Endothelial cell (in vitro differentiated cells): ENCODE measurements around the gene RRP12. TPM values are rescaled to one million over a fixed set of nuclear protein-coding genes. Genes with fewer than 3 reads are reported as not detected.

Source experiments
- DNase-seq: peaks from one replicate; pipeline ENCODE4 v3.0.0; 2021; ENCODE audit warnings: low spot score
- H3K27ac Mint-ChIP-seq: one replicate; pipeline ENCODE4 v1.8.0; 2021; ENCODE audit warnings: mixed read lengths, inconsistent platforms; ENCODE audit not compliant: unreplicated experiment
- H3K27me3 Mint-ChIP-seq: one replicate; pipeline ENCODE4 v1.8.0; 2021; ENCODE audit warnings: mild to moderate bottlenecking, moderate library complexity, mixed read lengths, inconsistent platforms; ENCODE audit not compliant: unreplicated experiment
- H3K36me3 Mint-ChIP-seq: one replicate; pipeline ENCODE4 v1.8.0; 2021; ENCODE audit warnings: mild to moderate bottlenecking, low read depth, mixed read lengths, inconsistent platforms; ENCODE audit not compliant: unreplicated experiment
- H3K4me1 Mint-ChIP-seq: one replicate; pipeline ENCODE4 v1.8.0; 2021; ENCODE audit warnings: mild to moderate bottlenecking, mixed read lengths, inconsistent platforms; ENCODE audit not compliant: unreplicated experiment
- H3K4me3 Mint-ChIP-seq: one replicate; pipeline ENCODE4 v1.8.0; 2021; ENCODE audit warnings: mild to moderate bottlenecking, mixed read lengths, inconsistent platforms; ENCODE audit not compliant: unreplicated experiment
- H3K9me3 Mint-ChIP-seq: one replicate; pipeline ENCODE4 v1.8.0; 2021; ENCODE audit warnings: mixed read lengths, inconsistent platforms; ENCODE audit not compliant: unreplicated experiment
- total RNA-seq: library from RNA; stranded (reverse); fragmentation: NEBNext Ultra II Directional; extraction: Animal tissue kit (Norgen Biotek cat#: 25700); gene quantifications from one replicate; pipeline ENCODE4 v1.2.1, GENCODE V29; 2021; ENCODE audit not compliant: unreplicated experiment
- TF ChIP-seq, protein P1 (sequence below): fragments of 200-600 bp; sonication (generic); IDR thresholded peaks from one replicate; pipeline ENCODE4 v1.5.0; 2021; ENCODE audit warnings: antibody characterized with exemption; ENCODE audit not compliant: unreplicated experiment

Gene RRP12
- total RNA-seq, 1 donor from 2014 or later, result 19.5 TPM

DNA sequence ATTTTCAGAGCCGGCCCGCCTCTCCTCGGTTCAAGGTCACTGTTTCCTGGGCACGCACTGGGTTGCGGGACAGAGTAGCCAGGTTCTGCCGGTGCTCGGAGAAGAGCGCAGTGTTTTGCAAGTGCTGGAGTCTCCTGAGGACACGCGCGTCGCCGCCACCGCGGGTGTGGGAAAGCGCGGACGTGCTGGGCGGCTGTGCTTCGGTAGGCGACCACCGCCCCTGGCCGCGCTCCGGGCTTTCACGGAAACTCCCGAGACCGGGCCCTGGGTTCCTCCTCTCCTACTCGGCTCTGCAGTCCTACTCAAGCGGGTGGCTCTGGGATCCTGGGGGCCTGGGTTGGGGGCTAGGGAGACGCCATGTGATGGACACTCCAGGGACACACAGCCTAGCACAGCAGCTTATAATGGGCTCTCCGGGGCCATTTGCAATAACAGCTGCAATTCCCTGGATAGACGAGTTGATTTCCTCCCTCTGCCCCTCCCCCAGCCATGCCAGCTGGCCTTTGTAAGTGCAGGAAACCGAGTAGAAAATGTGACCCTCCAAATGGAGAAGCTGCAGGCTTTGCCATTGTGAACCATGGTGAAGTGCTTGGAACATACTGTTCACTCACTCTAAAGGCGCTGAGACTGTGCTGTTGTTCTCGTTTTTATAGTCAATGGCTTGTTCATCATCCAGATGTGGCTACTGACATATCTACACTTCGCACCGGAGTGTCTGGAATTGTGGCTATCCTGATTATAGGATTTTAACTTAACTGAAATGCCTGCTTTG lies 79.9 kb downstream of the RRP12 start:
- DNase-seq, result peak; percentile 60
- H3K27ac Mint-ChIP-seq, result peak overlapping the region; percentile 72
- TF ChIP-seq, protein P1, sequence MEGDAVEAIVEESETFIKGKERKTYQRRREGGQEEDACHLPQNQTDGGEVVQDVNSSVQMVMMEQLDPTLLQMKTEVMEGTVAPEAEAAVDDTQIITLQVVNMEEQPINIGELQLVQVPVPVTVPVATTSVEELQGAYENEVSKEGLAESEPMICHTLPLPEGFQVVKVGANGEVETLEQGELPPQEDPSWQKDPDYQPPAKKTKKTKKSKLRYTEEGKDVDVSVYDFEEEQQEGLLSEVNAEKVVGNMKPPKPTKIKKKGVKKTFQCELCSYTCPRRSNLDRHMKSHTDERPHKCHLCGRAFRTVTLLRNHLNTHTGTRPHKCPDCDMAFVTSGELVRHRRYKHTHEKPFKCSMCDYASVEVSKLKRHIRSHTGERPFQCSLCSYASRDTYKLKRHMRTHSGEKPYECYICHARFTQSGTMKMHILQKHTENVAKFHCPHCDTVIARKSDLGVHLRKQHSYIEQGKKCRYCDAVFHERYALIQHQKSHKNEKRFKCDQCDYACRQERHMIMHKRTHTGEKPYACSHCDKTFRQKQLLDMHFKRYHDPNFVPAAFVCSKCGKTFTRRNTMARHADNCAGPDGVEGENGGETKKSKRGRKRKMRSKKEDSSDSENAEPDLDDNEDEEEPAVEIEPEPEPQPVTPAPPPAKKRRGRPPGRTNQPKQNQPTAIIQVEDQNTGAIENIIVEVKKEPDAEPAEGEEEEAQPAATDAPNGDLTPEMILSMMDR, result no peak
- peaks cover 26% of the 10 kb centered on the region for H3K27me3 Mint-ChIP-seq
- no peaks in the 10 kb centered on the region for H3K36me3 Mint-ChIP-seq
- no peaks in the 10 kb centered on the region for H3K9me3 Mint-ChIP-seq
- H3K4me3 Mint-ChIP-seq, result peak overlapping the region; percentile 86
- peaks cover 31% of the 10 kb centered on the region for H3K4me1 Mint-ChIP-seq

DNA sequence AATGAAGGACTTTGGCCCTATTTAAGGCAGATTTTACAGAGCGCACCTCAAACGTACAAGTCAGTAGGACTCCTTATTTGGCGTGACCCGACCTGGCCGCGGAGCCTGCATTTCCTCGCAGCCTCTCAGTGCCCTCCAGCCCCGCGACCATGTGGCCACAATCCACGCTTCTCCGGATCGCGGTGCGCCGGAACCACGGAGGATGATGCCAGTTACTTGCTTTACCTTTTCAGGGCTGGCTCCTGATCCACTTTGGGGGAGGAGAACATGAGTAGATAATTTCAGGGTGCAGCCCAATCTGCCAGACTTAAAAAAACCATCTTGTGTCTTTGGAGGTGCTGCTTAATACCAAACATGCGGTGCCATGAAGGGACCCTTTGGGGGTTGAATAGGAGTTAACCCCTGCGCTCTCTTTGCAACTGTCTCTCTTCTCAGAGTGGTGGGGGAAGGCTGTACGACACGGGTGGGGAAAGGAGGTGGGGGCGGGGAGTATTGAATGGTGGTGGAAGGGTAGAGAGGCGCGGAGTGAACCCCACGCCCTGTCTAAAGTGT lies 80.6 kb downstream of the RRP12 start:
- Mint-ChIP-seq H3K36me3 (no peaks in the 10 kb centered on the region), H3K27ac (peak overlapping the region; percentile 72), H3K9me3 (no peaks in the 10 kb centered on the region), H3K27me3 (peaks cover 26% of the 10 kb centered on the region), H3K4me3 (peak overlapping the region; percentile 86), H3K4me1 (peaks cover 31% of the 10 kb centered on the region)
- no peak for DNase-seq
- TF ChIP-seq, protein P1, result no peak

DNA sequence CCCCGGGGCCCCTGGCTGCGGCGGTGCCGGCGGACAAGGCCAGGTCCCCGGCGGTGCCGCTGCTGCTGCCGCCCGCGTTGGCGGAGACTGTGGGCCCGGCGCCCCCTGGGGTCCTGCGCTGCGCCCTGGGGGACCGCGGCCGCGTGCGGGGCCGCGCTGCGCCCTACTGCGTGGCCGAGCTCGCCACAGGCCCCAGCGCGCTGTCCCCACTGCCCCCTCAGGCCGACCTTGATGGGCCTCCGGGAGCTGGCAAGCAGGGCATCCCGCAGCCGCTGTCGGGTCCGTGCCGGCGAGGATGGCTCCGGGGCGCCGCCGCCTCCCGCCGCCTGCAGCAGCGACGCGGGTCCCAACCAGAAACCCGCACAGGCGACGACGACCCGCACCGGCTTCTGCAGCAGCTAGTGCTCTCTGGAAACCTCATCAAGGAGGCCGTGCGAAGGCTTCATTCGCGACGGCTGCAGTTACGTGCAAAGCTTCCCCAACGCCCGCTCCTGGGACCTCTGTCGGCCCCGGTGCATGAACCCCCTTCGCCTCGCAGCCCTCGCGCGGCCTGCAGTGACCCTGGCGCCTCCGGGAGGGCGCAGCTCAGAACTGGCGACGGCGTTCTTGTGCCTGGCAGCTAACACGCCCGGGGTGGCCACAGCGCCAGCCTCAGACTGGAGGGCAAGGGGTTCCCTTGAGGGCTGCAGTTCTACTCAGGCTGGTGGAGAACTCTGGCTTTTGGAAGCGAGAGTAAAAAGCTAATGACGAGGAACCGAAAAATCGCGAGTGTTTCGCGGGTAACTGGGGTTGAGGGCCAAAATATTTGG lies 81.3 kb downstream of the RRP12 start:
- peak; percentile 65 for DNase-seq
- TF ChIP-seq, protein P1, result no peak
- Mint-ChIP-seq H3K27ac (peak overlapping the region; percentile 72), H3K36me3 (no peaks in the 10 kb centered on the region), H3K4me3 (peak overlapping the region; percentile 86), H3K9me3 (no peaks in the 10 kb centered on the region), H3K4me1 (peaks cover 31% of the 10 kb centered on the region), H3K27me3 (peaks cover 26% of the 10 kb centered on the region)

DNA sequence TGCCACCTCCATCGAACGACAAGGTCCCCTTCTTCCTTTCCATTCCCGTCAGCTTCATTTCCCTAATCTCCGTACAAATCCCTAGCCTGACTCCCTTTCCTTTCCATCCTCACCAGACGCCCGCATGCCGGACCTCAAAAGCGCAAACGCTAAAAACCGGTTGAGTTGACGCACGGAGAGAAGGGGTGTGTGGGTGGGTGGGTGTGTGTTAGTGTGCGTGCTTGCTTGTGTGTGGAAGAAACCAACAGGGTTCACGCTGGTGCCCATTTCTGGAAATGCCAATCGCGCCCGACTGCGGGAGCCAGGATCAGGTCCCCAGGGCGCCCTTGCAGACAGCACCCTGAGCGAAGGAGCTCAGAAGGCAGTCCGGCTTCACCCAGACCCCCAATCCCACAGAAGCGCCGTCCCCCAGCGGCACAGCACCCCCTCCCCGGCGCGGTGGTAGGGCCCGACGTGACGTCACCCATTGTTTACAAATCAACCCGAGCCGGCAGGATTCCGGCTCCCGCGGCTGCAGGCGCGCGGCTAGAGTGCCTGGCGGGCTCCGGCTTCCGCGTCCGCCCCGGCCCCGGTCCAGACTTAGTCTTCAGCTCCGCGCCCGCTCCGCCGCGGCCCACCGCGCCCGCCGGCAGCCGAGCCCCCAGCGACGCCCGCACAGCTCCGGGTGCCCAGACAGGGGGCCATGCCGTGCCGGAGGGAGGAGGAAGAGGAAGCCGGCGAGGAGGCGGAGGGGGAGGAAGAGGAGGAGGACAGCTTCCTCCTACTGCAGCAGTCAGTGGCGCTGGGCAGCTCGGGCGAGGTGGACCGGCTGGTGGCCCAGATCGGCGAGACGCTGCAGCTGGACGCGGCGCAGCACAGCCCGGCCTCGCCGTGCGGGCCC lies 82.1 kb downstream of the RRP12 start, which contains the start of gene FRAT1:
FRAT1 (plus strand) TSS at position 500 of the 880 bp plus-strand sequence; CDS start at position 683, 183 bp downstream.
- Mint-ChIP-seq H3K27ac (peak within 1 kb of the TSS; percentile 99), H3K27me3 (peaks cover 26% of the 10 kb centered on the region), H3K36me3 (no peaks in the 10 kb centered on the region), H3K4me1 (peaks cover 31% of the 10 kb centered on the region), H3K4me3 (peak within 1 kb of the TSS; percentile 98), H3K9me3 (no peaks in the 10 kb centered on the region)
- TF ChIP-seq, protein P1, result no peak
- peak; percentile 88 for DNase-seq
